HCT116 (cell line): Measurements from ENCODE around the gene ATP6V0C. TPM values are rescaled to one million over a fixed set of nuclear protein-coding genes. Genes with fewer than 3 reads are reported as not detected.

Source experiments
- ATAC-seq: fragments of 200-7000 bp; cut with Tn5 transposase; 2 replicates; pipeline ENCODE4 v1.9.1; 2020; ENCODE audit warnings: mild to moderate bottlenecking, moderate library complexity
- BruUV-seq: library from RNA; stranded (reverse); fragments of 400-500 nt; replicated peaks from 2 replicates; lab custom pipeline; 2021; lab: Mats Ljungman, UMichigan
- CTCF ChIA-PET: fragments of 300-600 bp; sonication (Branson Sonifier 250); formaldehyde crosslinking; loops from one replicate; lab custom pipeline; 2021; ENCODE audit warnings: antibody characterized with exemption; lab: Charles Lee
- POLR2A ChIA-PET: fragments of 300-600, 350-600 bp; sonication (Branson Sonifier 250); formaldehyde crosslinking; loops from one replicate; lab custom pipeline; 2021; ENCODE audit warnings: antibody characterized with exemption; lab: Charles Lee
- RAD21 ChIA-PET, 2 experiments: fragments of 300-600 bp; sonication (Branson Sonifier 250); formaldehyde crosslinking; loops; one replicate each; lab custom pipeline; 2023; ENCODE audit warnings: low total read pairs in 2 of 2; ENCODE audit not compliant: uncharacterized antibody in 2 of 2, unreplicated experiment in 2 of 2, low non-redundant PET in 1 of 2; lab: Charles Lee
- DNase-seq: peaks from one replicate; pipeline ENCODE4 v3.0.0-alpha.2; 2010; ENCODE audit warnings: low read depth, low spot score
- H2AFZ ChIP-seq: fragments of 200-600 bp; shearing (Covaris generic), sonication (generic); 2 replicates; pipeline ENCODE4 v1.6.1; 2017; ENCODE audit warnings: low read depth, mixed run types, mixed read lengths, antibody characterized with exemption, low read length; ENCODE audit not compliant: poor library complexity, severe bottlenecking
- H3K27ac ChIP-seq: 2 replicates; pipeline ENCODE4 v1.5.1; 2012; ENCODE audit warnings: low read depth, low read length
- H3K27me3 ChIP-seq: fragments of 200-600 bp; sonication (generic); 2 replicates; pipeline ENCODE4 v1.6.1; 2016; ENCODE audit warnings: mixed run types, low read length, mixed read lengths; ENCODE audit not compliant: insufficient read depth
- H3K36me3 ChIP-seq, 2 experiments: fragments of 200-500 bp in 1 of 2; fragments of 200-600 bp in 1 of 2; sonication (Bioruptor generic) in 1 of 2; sonication (generic) in 1 of 2; 2 replicates each; pipeline versions ENCODE4 v1.5.1 to v1.6.1; 2014 to 2016; ENCODE audit warnings: low read length in 2 of 2, inconsistent platforms in 1 of 2, mixed read lengths in 1 of 2, mixed run types in 1 of 2; ENCODE audit not compliant: insufficient read depth in 2 of 2, control insufficient read depth in 1 of 2
- H3K4me1 ChIP-seq, 2 experiments: fragments of 200-600 bp in 1 of 2; sonication (generic) in 1 of 2; 2 replicates each; pipeline versions ENCODE4 v1.5.1 to v1.6.1; 2012 to 2017; ENCODE audit warnings: low read length in 2 of 2, inconsistent platforms in 1 of 2, mild to moderate bottlenecking in 1 of 2, mixed read lengths in 1 of 2, mixed run types in 1 of 2, moderate library complexity in 1 of 2; ENCODE audit not compliant: insufficient read depth in 2 of 2, control insufficient read depth in 1 of 2
- H3K4me2 ChIP-seq: fragments of 200-600 bp; sonication (generic); 2 replicates; pipeline ENCODE4 v1.6.1; 2017; ENCODE audit warnings: mixed run types, low read length, mixed read lengths
- H3K4me3 ChIP-seq, 2 experiments: fragments of 200-600 bp in 1 of 2; sonication (generic) in 1 of 2; replicated peaks in 1 of 2; 2 replicates each; pipeline ENCODE4 v1.5.1; 2011 to 2016; ENCODE audit warnings: low read length in 2 of 2, control low read depth in 1 of 2, low read depth in 1 of 2, mild to moderate bottlenecking in 1 of 2, mixed read lengths in 1 of 2, mixed run types in 1 of 2
- H3K79me2 ChIP-seq: fragments of 200-600 bp; sonication (generic); 2 replicates; pipeline ENCODE4 v1.6.1; 2017; ENCODE audit warnings: mild to moderate bottlenecking, mixed run types, low read length, moderate library complexity, mixed read lengths; ENCODE audit not compliant: insufficient read depth
- H3K9ac ChIP-seq: fragments of 200-600 bp; sonication (generic); 2 replicates; pipeline ENCODE4 v1.6.1; 2016; ENCODE audit warnings: low read length, mixed read lengths
- H3K9me2 ChIP-seq: fragments of 200-600 bp; sonication (generic), shearing (Covaris generic); 2 replicates; pipeline ENCODE4 v1.6.1; 2017; ENCODE audit warnings: mixed run types, mild to moderate bottlenecking, moderate library complexity; ENCODE audit not compliant: insufficient read depth
- H3K9me3 ChIP-seq, 2 experiments: fragments of 200-500 bp in 1 of 2; fragments of 200-600 bp in 1 of 2; sonication (Bioruptor generic) in 1 of 2; sonication (generic) in 1 of 2; 2 replicates each; pipeline ENCODE4 v1.6.1; 2014 to 2017; ENCODE audit warnings: low read length in 2 of 2, mixed read lengths in 2 of 2, inconsistent platforms in 1 of 2, low read depth in 1 of 2, mild to moderate bottlenecking in 1 of 2, mixed run types in 1 of 2, moderate library complexity in 1 of 2; ENCODE audit not compliant: control insufficient read depth in 1 of 2, insufficient read depth in 1 of 2
- H4K20me1 ChIP-seq: fragments of 200-600 bp; sonication (generic), shearing (Covaris generic); 2 replicates; pipeline ENCODE4 v1.6.1; 2017; ENCODE audit warnings: mixed run types, mild to moderate bottlenecking, moderate library complexity; ENCODE audit not compliant: insufficient read depth
- CBX3 ChIP-seq: IDR thresholded peaks from 2 replicates; pipeline ENCODE4 v1.6.1; 2012; ENCODE audit warnings: low read depth
- EGR1 ChIP-seq: IDR thresholded peaks from 2 replicates; pipeline ENCODE4 v1.6.1; 2012; ENCODE audit warnings: low read depth
- ELF1 ChIP-seq: IDR thresholded peaks from 2 replicates; pipeline ENCODE4 v1.6.1; 2012; ENCODE audit warnings: low read depth, borderline replicate concordance
- FOSL1 ChIP-seq: IDR thresholded peaks from 2 replicates; pipeline ENCODE4 v1.6.1; 2012; ENCODE audit warnings: low read depth
- JUND ChIP-seq: IDR thresholded peaks from 2 replicates; pipeline ENCODE4 v1.6.1; 2012
- POLR2AphosphoS5 ChIP-seq: IDR thresholded peaks from 2 replicates; pipeline ENCODE4 v1.6.1; 2011; ENCODE audit warnings: mild to moderate bottlenecking, low read depth, low read length, moderate library complexity
- SP1 ChIP-seq: IDR thresholded peaks from 2 replicates; pipeline ENCODE4 v1.6.1; 2012; ENCODE audit warnings: low read depth
- YY1 ChIP-seq: IDR thresholded peaks from 2 replicates; pipeline ENCODE4 v1.6.1; 2011; ENCODE audit warnings: low read length, low read depth, moderate library complexity, mild to moderate bottlenecking; ENCODE audit not compliant: insufficient replicate concordance; ENCODE audit errors: extremely low read depth
- intact Hi-C: fragments of 100-400 bp; cut with micrococcal nuclease; formaldehyde crosslinking; loops from 2 replicates; pipeline ENCODE4 v1.10.0; 2022
- total RNA-seq: library from RNA; stranded (reverse); gene quantifications from one replicate; pipeline ENCODE4 v1.2.1, GENCODE V29; 2021; ENCODE audit not compliant: unreplicated experiment
- TF ChIP-seq, protein P1 (sequence below), 3 experiments: fragments of 200-600 bp in 1 of 3; sonication (generic) in 1 of 3; IDR thresholded peaks in 2 of 3; conservative IDR thresholded peaks in 1 of 3; 2 replicates each; pipeline ENCODE4 v1.5.1; 2012 to 2017; ENCODE audit warnings: low read depth in 2 of 3, low read length in 2 of 3, antibody characterized with exemption in 1 of 3, borderline replicate concordance in 1 of 3, control low read depth in 1 of 3, mild to moderate bottlenecking in 1 of 3, mixed read lengths in 1 of 3, mixed run types in 1 of 3, moderate library complexity in 1 of 3; ENCODE audit not compliant: insufficient read depth in 1 of 3
- TF ChIP-seq, protein P2 (sequence below): IDR thresholded peaks from 2 replicates; pipeline ENCODE4 v1.6.1; 2012
- TF ChIP-seq, protein P3 (sequence below): IDR thresholded peaks from 2 replicates; pipeline ENCODE4 v1.6.1; 2012

ATP6V0C gene
- total RNA-seq, 1 experiment from 2014 or later: 187 TPM

DNA sequence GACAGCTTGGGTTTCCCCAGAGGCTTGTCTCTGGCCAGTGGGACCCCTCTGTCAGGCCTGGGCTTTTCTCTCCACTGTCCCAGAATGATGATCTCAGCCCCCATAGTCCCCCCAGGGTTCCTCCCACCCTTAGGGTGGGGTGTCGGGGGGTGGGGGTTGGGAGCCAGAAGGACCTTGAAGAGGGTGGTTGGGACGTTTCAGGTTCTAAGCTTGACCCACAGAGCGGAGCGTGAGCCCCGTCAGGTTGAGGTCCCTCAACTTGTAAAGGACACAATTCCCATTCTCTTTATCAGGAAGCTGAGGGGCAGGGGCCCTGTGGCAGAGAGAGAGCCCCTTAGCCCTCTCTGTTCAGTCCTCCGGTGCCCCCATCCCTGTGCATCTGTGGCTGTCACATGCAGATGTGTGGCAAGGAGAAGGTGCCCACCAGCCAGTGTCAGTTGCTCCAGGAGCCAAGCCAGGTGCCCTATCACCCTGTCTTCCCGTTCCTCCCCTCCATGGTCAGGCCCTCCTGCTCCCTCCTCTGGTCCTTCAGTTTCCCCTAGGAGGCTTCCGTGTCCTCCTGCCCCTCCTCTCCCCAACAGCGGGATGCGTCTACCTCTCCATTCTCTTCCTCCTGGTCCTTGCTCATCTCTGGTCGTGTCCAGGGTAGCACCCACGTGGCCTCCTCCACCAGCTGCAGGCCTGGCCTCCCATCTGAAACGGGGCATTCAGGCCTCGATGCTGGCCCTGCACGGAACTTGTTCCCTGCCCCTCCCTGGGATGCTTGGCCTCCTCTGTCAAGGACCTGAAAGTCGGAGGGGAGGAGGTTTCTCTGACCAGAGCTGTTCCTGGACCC is 44.1 kb upstream of the ATP6V0C start (continued):
- TF ChIP-seq, protein P1, sequence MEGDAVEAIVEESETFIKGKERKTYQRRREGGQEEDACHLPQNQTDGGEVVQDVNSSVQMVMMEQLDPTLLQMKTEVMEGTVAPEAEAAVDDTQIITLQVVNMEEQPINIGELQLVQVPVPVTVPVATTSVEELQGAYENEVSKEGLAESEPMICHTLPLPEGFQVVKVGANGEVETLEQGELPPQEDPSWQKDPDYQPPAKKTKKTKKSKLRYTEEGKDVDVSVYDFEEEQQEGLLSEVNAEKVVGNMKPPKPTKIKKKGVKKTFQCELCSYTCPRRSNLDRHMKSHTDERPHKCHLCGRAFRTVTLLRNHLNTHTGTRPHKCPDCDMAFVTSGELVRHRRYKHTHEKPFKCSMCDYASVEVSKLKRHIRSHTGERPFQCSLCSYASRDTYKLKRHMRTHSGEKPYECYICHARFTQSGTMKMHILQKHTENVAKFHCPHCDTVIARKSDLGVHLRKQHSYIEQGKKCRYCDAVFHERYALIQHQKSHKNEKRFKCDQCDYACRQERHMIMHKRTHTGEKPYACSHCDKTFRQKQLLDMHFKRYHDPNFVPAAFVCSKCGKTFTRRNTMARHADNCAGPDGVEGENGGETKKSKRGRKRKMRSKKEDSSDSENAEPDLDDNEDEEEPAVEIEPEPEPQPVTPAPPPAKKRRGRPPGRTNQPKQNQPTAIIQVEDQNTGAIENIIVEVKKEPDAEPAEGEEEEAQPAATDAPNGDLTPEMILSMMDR (IDR thresholded peaks at IDR 0.05 in 2 of 3, conservative IDR thresholded peaks at IDR 0.05 in 1 of 3; ENCODE audit: borderline replicate concordance in 1 of 3, insufficient read depth in 1 of 3, low read depth in 2 of 3, low read length in 2 of 3): no peak
- TF ChIP-seq, protein P2, sequence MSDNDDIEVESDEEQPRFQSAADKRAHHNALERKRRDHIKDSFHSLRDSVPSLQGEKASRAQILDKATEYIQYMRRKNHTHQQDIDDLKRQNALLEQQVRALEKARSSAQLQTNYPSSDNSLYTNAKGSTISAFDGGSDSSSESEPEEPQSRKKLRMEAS: no peak
- TF ChIP-seq, protein P3, sequence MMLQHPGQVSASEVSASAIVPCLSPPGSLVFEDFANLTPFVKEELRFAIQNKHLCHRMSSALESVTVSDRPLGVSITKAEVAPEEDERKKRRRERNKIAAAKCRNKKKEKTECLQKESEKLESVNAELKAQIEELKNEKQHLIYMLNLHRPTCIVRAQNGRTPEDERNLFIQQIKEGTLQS: no peak
- TF ChIP-seq POLR2AphosphoS5 (no peak), JUND (no peak), CBX3 (no peak)

DNA sequence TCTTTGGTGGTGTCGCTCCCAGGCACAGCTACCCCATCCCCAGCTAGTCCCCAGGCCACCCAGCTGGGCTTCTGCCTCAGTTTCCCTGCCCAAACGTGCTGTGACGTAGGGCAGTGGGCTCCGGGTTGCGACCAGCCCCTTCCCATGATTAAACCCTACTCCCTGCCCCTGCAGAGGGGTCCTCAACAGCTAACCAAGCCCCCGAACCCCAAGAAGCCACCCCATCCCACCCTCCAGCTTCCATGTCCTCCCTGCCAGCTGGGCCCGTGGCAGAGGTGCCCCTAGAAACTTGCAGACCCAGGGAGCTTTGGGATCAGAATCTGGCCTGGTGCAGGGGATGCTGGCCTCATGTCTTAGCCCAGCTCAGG is 43.5 kb upstream of the ATP6V0C start:
- no peak for ATAC-seq
- POLR2A ChIA-PET: interaction anchor here (1.4 kb wide), 1 partner anchor 31 kb away, joined by 3 read pairs; no protein-coding TSS in a partner anchor
- Histone ChIP-seq H3K4me2 (no peak overlapping the region), H3K9me2 (no peaks in the 10 kb centered on the region), H3K9me3 (no peaks in the 10 kb centered on the region), H3K4me3 (no peak overlapping the region), H3K9ac (no peak overlapping the region), H2AFZ (no peak overlapping the region), H3K27ac (no peak overlapping the region; the same call in 1 of the 2 replicates), H3K4me1 (peaks cover 30 to 63% of the 10 kb centered on the region in 2 experiments)
- no peak for DNase-seq
- intact Hi-C loops: no loop called here
- RAD21 ChIA-PET: no interaction called here
- TF ChIP-seq POLR2AphosphoS5 (no peak), FOSL1 (no peak), EGR1 (no peak), SP1 (no peak), ELF1 (no peak), YY1 (no peak)
- TF ChIP-seq, all 23 proteins: peak for 0
- Histone ChIP-seq H4K20me1 (no peaks in the 10 kb centered on the region), H3K27me3 (no peaks in the 10 kb centered on the region), H3K36me3 (no peaks in the 10 kb centered on the region), H3K79me2 (peaks cover 3% of the 10 kb centered on the region; the same call in 1 of the 2 replicates)
- CTCF ChIA-PET: interaction anchor here (1.6 kb wide), 1 partner anchor 31 kb away, joined by 4 read pairs; no protein-coding TSS in a partner anchor
- no TSS peak for BruUV-seq
